NCI-H446 treated with DMSO at 0.1 percent for 48 hours (cell line): Measurements from ENCODE around the gene RESF1.
A peak's percentile ranks its signal among the peaks of the same experiment; 100 is the strongest.

Experiments
- DNase-seq: peaks from one replicate; lab custom pipeline; 2025; lab: John Stamatoyannopoulos, UW

RESF1 gene

GRCh38 chr12:31958569-31959160 is 550 bp upstream of the RESF1 start:
- no peak for DNase-seq

GRCh38 chr12:31959701-31960391 is 631 bp downstream of the RESF1 start:
- DNase-seq, result peak; percentile 28

GRCh38 chr12:31961137-31961536 is 1.9 kb downstream of the RESF1 start:
- DNase-seq, result no peak

GRCh38 chr12:31962076-31962475 is 2.9 kb downstream of the RESF1 start:
- DNase-seq, result no peak

GRCh38 chr12:31964280-31964679 is 5.1 kb downstream of the RESF1 start:
- DNase-seq, result no peak

GRCh38 chr12:31965090-31965489 is 5.9 kb downstream of the RESF1 start:
- DNase-seq, result no peak

GRCh38 chr12:31966558-31967205 is 7.5 kb downstream of the RESF1 start:
- no peak for DNase-seq

- no peak for DNase-seq
Measured at GRCh38 chr12:31967539-31967938, 8.3 kb downstream of the RESF1 start.

- no peak for DNase-seq
Measured at GRCh38 chr12:31970199-31970598, 11.0 kb downstream of the RESF1 start.

- no peak for DNase-seq
Measured at GRCh38 chr12:31973818-31974217, 14.6 kb downstream of the RESF1 start.

GRCh38 chr12:31974673-31975072 is 15.5 kb downstream of the RESF1 start:
- no peak for DNase-seq

- DNase-seq, result no peak
Measured at GRCh38 chr12:31984806-31985591, 25.8 kb downstream of the RESF1 start.

- DNase-seq, result no peak
Measured at GRCh38 chr12:31985832-31986231, 26.6 kb downstream of the RESF1 start.

GRCh38 chr12:31989571-31990362 is 30.6 kb downstream of the RESF1 start:
- DNase-seq, result no peak

- DNase-seq, result no peak
Measured at GRCh38 chr12:31991146-31991545, 31.9 kb downstream of the RESF1 start.

GRCh38 chr12:31991815-31992214 is 32.6 kb downstream of the RESF1 start:
- no peak for DNase-seq

GRCh38 chr12:31999692-32000091 is 40.5 kb downstream of the RESF1 start:
- DNase-seq, result no peak

GRCh38 chr12:32000373-32001005 is 41.3 kb downstream of the RESF1 start:
- DNase-seq, result no peak

GRCh38 chr12:32002848-32003493 is 43.8 kb downstream of the RESF1 start:
- DNase-seq, result peak; percentile 4

GRCh38 chr12:32003654-32004053 is 44.4 kb downstream of the RESF1 start:
- DNase-seq, result no peak
